H1 (cell line): ENCODE data around the gene FRMPD1. TPM values are rescaled to one million over a fixed set of nuclear protein-coding genes. Genes with fewer than 3 reads are reported as not detected.

ENCODE experiments used
- CTCF ChIA-PET: fragments of 300-600 bp; sonication (Branson Sonifier 250); formaldehyde crosslinking; loops from one replicate; lab custom pipeline; 2021; ENCODE audit not compliant: partially characterized antibody; lab: Charles Lee
- POLR2A ChIA-PET: fragments of 300-600 bp; sonication (Branson Sonifier 250); formaldehyde crosslinking; loops from one replicate; lab custom pipeline; 2021; ENCODE audit warnings: inconsistent platforms; ENCODE audit not compliant: partially characterized antibody; lab: Charles Lee
- DNase-seq, 2 experiments: peaks; one replicate each; pipeline versions ENCODE4 v3.0.0 to v3.0.0-alpha.2; 2010 to 2022; ENCODE audit warnings: low spot score in 2 of 2, low read depth in 1 of 2, mixed read lengths in 1 of 2
- FAIRE-seq: peaks from 2 replicates; lab custom pipeline; 2011; peaks lifted over from hg19 to GRCh38; lab: Jason Lieb, UNC
- H2AFZ ChIP-seq: 2 replicates; pipeline ENCODE4 v1.8.1; 2012; ENCODE audit warnings: low read length, inconsistent platforms
- H2AK5ac ChIP-seq: 2 replicates; pipeline ENCODE4 v1.6.1; 2013; ENCODE audit warnings: low read depth, low read length
- H2BK120ac ChIP-seq: replicated peaks from 2 replicates; pipeline ENCODE3; 2013; ENCODE audit warnings: low read depth, low read length, inconsistent platforms
- H2BK12ac ChIP-seq: 2 replicates; pipeline ENCODE4 v1.6.1; 2013; ENCODE audit warnings: low read depth, low read length
- H2BK15ac ChIP-seq: 2 replicates; pipeline ENCODE4 v1.6.1; 2013; ENCODE audit warnings: low read length
- H2BK20ac ChIP-seq: 2 replicates; pipeline ENCODE4 v1.6.1; 2013; ENCODE audit warnings: low read length
- H2BK5ac ChIP-seq: 2 replicates; pipeline ENCODE4 v1.6.1; 2013; ENCODE audit warnings: low read depth, low read length
- H3K14ac ChIP-seq: 2 replicates; pipeline ENCODE4 v1.6.1; 2013; ENCODE audit warnings: inconsistent platforms; ENCODE audit not compliant: insufficient read length
- H3K18ac ChIP-seq: 2 replicates; pipeline ENCODE4 v1.6.1; 2013; ENCODE audit warnings: low read length; ENCODE audit errors: extremely low read depth
- H3K23ac ChIP-seq: 2 replicates; pipeline ENCODE4 v1.6.1; 2013; ENCODE audit warnings: inconsistent platforms; ENCODE audit not compliant: insufficient read length
- H3K23me2 ChIP-seq: 2 replicates; pipeline ENCODE4 v1.6.1; 2013; ENCODE audit warnings: low read depth, low read length
- H3K27ac ChIP-seq: 2 replicates; pipeline ENCODE4 v1.6.1; 2011; ENCODE audit warnings: low read depth, low read length, inconsistent platforms
- H3K27me3 ChIP-seq, 4 experiments: replicated peaks in 1 of 4; 1 replicate in 1 of 4; 2 replicates in 3 of 4; pipeline versions ENCODE4 v1.6.1 to v1.8.1; 2011 to 2013; ENCODE audit warnings: low read length in 3 of 4, mild to moderate bottlenecking in 3 of 4, inconsistent platforms in 2 of 4, mixed read lengths in 2 of 4, moderate library complexity in 1 of 4; ENCODE audit not compliant: control insufficient read depth in 3 of 4, insufficient read depth in 3 of 4; ENCODE audit errors: extremely low read depth in 1 of 4
- H3K36me3 ChIP-seq, 4 experiments: 2 replicates each; pipeline versions ENCODE4 v1.6.1 to v1.8.1; 2011 to 2013; ENCODE audit warnings: mild to moderate bottlenecking in 4 of 4, low read length in 3 of 4, moderate library complexity in 2 of 4, control low read depth in 1 of 4, inconsistent platforms in 1 of 4; ENCODE audit not compliant: insufficient read depth in 4 of 4, control insufficient read depth in 2 of 4
- H3K4ac ChIP-seq: replicated peaks from 2 replicates; pipeline ENCODE3; 2013; ENCODE audit warnings: low read length, low read depth, mixed read lengths, inconsistent platforms; ENCODE audit not compliant: insufficient read length
- H3K4me1 ChIP-seq, 4 experiments: replicated peaks in 1 of 4; 1 replicate in 1 of 4; 2 replicates in 3 of 4; pipeline versions ENCODE4 v1.6.1 to v1.8.1; 2011 to 2013; ENCODE audit warnings: low read length in 3 of 4, inconsistent platforms in 2 of 4, mixed read lengths in 1 of 4; ENCODE audit not compliant: insufficient read depth in 4 of 4, control insufficient read depth in 3 of 4
- H3K4me2 ChIP-seq, 2 experiments: 2 replicates each; pipeline versions ENCODE4 v1.6.1 to v1.8.1; 2011 to 2013; ENCODE audit warnings: low read depth in 2 of 2, low read length in 2 of 2, control low read depth in 1 of 2, inconsistent platforms in 1 of 2, mild to moderate bottlenecking in 1 of 2; ENCODE audit not compliant: insufficient read depth in 1 of 2
- H3K4me3 ChIP-seq, 4 experiments: fragments of 200-600, 300-600 bp in 1 of 4; sonication (generic), shearing (Covaris generic), sonication (Bioruptor Twin) in 1 of 4; 2 replicates each; pipeline versions ENCODE4 v1.5.1 to v1.8.1; 2011 to 2016; ENCODE audit warnings: low read length in 4 of 4, low read depth in 3 of 4, control low read depth in 2 of 4, inconsistent platforms in 2 of 4, mild to moderate bottlenecking in 2 of 4, mixed read lengths in 1 of 4, moderate library complexity in 1 of 4; ENCODE audit not compliant: insufficient read depth in 2 of 4; ENCODE audit errors: extremely low read depth in 1 of 4
- H3K56ac ChIP-seq: replicated peaks from 2 replicates; pipeline ENCODE3; 2013; ENCODE audit warnings: low read depth, mild to moderate bottlenecking, mixed read lengths, low read length, inconsistent platforms; ENCODE audit not compliant: insufficient read length
- H3K79me1 ChIP-seq: 2 replicates; pipeline ENCODE4 v1.6.1; 2013; ENCODE audit warnings: low read depth, low read length, control low read depth
- H3K79me2 ChIP-seq, 2 experiments: 2 replicates each; pipeline versions ENCODE4 v1.6.1 to v1.8.1; 2012 to 2013; ENCODE audit warnings: low read length in 2 of 2, mild to moderate bottlenecking in 2 of 2, inconsistent platforms in 1 of 2; ENCODE audit not compliant: insufficient read depth in 2 of 2, control insufficient read depth in 1 of 2
- H3K9ac ChIP-seq, 4 experiments: replicated peaks in 1 of 4; 1 replicate in 1 of 4; 2 replicates in 3 of 4; pipeline versions ENCODE4 v1.6.1 to v1.8.1; 2011 to 2013; ENCODE audit warnings: low read depth in 3 of 4, low read length in 3 of 4, control low read depth in 2 of 4, mild to moderate bottlenecking in 2 of 4, moderate library complexity in 2 of 4, inconsistent platforms in 1 of 4; ENCODE audit errors: extremely low read depth in 1 of 4
- H3K9me3 ChIP-seq, 2 experiments: 2 replicates each; pipeline versions ENCODE4 v1.6.1 to v1.8.1; 2012 to 2013; ENCODE audit warnings: mild to moderate bottlenecking in 2 of 2, moderate library complexity in 2 of 2, control low read depth in 1 of 2, inconsistent platforms in 1 of 2, low read depth in 1 of 2, low read length in 1 of 2, mixed read lengths in 1 of 2; ENCODE audit not compliant: insufficient read depth in 2 of 2
- H4K20me1 ChIP-seq, 2 experiments: replicated peaks in 1 of 2; 2 replicates each; pipeline versions ENCODE3 to v1.8.1; 2011 to 2013; ENCODE audit warnings: inconsistent platforms in 2 of 2, low read length in 2 of 2, mild to moderate bottlenecking in 1 of 2; ENCODE audit not compliant: insufficient read depth in 2 of 2, control insufficient read depth in 1 of 2
- H4K5ac ChIP-seq: 2 replicates; pipeline ENCODE4 v1.6.1; 2013; ENCODE audit warnings: low read length, low read depth, mixed read lengths, inconsistent platforms; ENCODE audit not compliant: insufficient read length
- H4K8ac ChIP-seq: 2 replicates; pipeline ENCODE4 v1.8.0; 2013; ENCODE audit warnings: mild to moderate bottlenecking, moderate library complexity, low read length, inconsistent platforms; ENCODE audit not compliant: insufficient read depth; ENCODE audit errors: extremely low read depth
- H4K91ac ChIP-seq: replicated peaks from 2 replicates; pipeline ENCODE3; 2013; ENCODE audit warnings: low read length, mixed read lengths, inconsistent platforms; ENCODE audit not compliant: insufficient read length
- EP300 ChIP-seq, 2 experiments: IDR thresholded peaks; 1 replicate in 1 of 2; 2 replicates in 1 of 2; pipeline ENCODE4 v1.6.1; 2011 to 2012; ENCODE audit warnings: low read depth in 2 of 2, low read length in 2 of 2, mild to moderate bottlenecking in 2 of 2, borderline replicate concordance in 1 of 2, inconsistent platforms in 1 of 2, moderate library complexity in 1 of 2
- POLR2AphosphoS5 ChIP-seq: IDR thresholded peaks from 2 replicates; pipeline ENCODE4 v1.6.1; 2011; ENCODE audit warnings: low read depth, low read length
- WGBS, 2 experiments: shearing (Covaris generic) in 1 of 2; methylation state at CpG; one replicate each; pipeline versions ENCODE4 v1.1.6 to v1.1.7; 2013 to 2015; ENCODE audit warnings: low lambda C conversion rate in 2 of 2, mixed read lengths in 2 of 2, inconsistent platforms in 1 of 2, low coverage in 1 of 2, missing lambda C conversion rate in 1 of 2; ENCODE audit not compliant: insufficient replicate concordance in 2 of 2, insufficient coverage in 1 of 2, insufficient read length in 1 of 2; ENCODE audit errors: extremely low coverage in 1 of 2, missing lambda C conversion rate in 1 of 2; 5-methylcytosine and 5-hydroxymethylcytosine counted together
- polyA plus RNA-seq, 7 experiments: library from polyadenylated mRNA; depleted of rRNA in 3 of 7; stranded (reverse) in 5 of 7; unstranded in 2 of 7; fragments of >200 nt in 5 of 7; fragments of 200-250 nt in 2 of 7; gene quantifications; 1 replicate in 5 of 7; 2 replicates in 1 of 7; 4 replicates in 1 of 7; pipeline versions ENCODE4 v1.2.1 to v1.2.3, GENCODE V29; 2011 to 2013; ENCODE audit warnings: missing spikeins in 2 of 7, mixed read lengths in 2 of 7
- total RNA-seq: library from RNA; stranded (reverse); fragmentation: NEBNext Ultra II Directional; extraction: Animal tissue kit (Norgen Biotek cat#: 25700); gene quantifications from 2 replicates; pipeline ENCODE4 v1.2.1, GENCODE V29; 2021

The FRMPD1 gene
- total and polyA plus RNA-seq, 2 of the 8 experiments (the other 6 are each of a cell fraction or from before 2014, with no cell fraction given): 0.27 to 0.32 TPM

GRCh38 chr9:37667706-37668105, 17.0 kb downstream of the FRMPD1 start:
- H4K20me1 ChIP-seq: no peaks in the 10 kb centered on the region
- no peak overlapping the region for H4K8ac ChIP-seq
- no peak overlapping the region for H3K27ac ChIP-seq
- 85% methylated on average over 2 of the region's 2 CpGs; no CpG with 5 or more reads in 1 of the 2 experiments for WGBS, 2 experiments
- no peaks in the 10 kb centered on the region for H3K79me2 ChIP-seq
- no peaks in the 10 kb centered on the region for H3K27me3 ChIP-seq
- ChIA-PET CTCF (interaction anchor here (0.6 to 2.2 kb wide), 9 partner anchors 9 to 85 kb away, joined by 3 to 4 read pairs (median 3); no protein-coding TSS in a partner anchor), POLR2A (no interaction called here)
- peak overlapping the region; percentile 34 for H4K91ac ChIP-seq
- peaks cover 8 to 20% (median 12%) of the 10 kb centered on the region in 4 experiments for H3K4me1 ChIP-seq
- no peaks in the 10 kb centered on the region for H3K9me3 ChIP-seq
- no peak overlapping the region for H4K5ac ChIP-seq
- H3K4me2 ChIP-seq: peak overlapping the region; percentile 40 to 45; a peak in 1 of 4 replicates
- FAIRE-seq: no peak
- H2BK5ac ChIP-seq: peak overlapping the region; percentile 72; the same call in 1 of the 2 replicates
- 0 out of 2 replicates have a peak overlapping the region, but pooled peaks have one; percentile 53 for H2BK15ac ChIP-seq
- no peak overlapping the region for H3K4ac ChIP-seq
- H3K23me2 ChIP-seq: no peaks in the 10 kb centered on the region
- no peak overlapping the region for H3K9ac ChIP-seq
- H2BK12ac ChIP-seq: peak overlapping the region; percentile 75; the same call in 1 of the 2 replicates
- no peak for DNase-seq
- no peak overlapping the region for H3K18ac ChIP-seq
- no peak overlapping the region for H3K23ac ChIP-seq
- H2BK20ac ChIP-seq: peak overlapping the region; percentile 52; the same call in 1 of the 2 replicates
- no peak overlapping the region for H3K56ac ChIP-seq
- no peaks in the 10 kb centered on the region for H3K36me3 ChIP-seq
- H2AFZ ChIP-seq: peak overlapping the region; percentile 93; the same call in 1 of the 2 replicates
- TF ChIP-seq POLR2AphosphoS5 (no peak), EP300 (IDR thresholded peaks at IDR 0.05; ENCODE audit: borderline replicate concordance in 1 of 2, low read depth in 2 of 2, low read length in 2 of 2) (no peak)
- no peak overlapping the region for H3K4me3 ChIP-seq
- no peak overlapping the region for H3K14ac ChIP-seq
- no peaks in the 10 kb centered on the region for H3K79me1 ChIP-seq
- no peak overlapping the region for H2BK120ac ChIP-seq
- H2AK5ac ChIP-seq: no peak overlapping the region
